Measurements from ENCODE around the gene TM4SF20. TPM values are rescaled to one million over a fixed set of nuclear protein-coding genes. Genes with fewer than 3 reads are reported as not detected.
A peak's percentile ranks its signal among the peaks of the same experiment; 100 is the strongest.
"Not testable (repeated sequence)": the region's sequence is repeated elsewhere in the genome, so short reads cannot be mapped to it uniquely, and the experiment has no call there.

Gene TM4SF20
- total RNA-seq, 1 experiment from 2014 or later: not detected

DNA sequence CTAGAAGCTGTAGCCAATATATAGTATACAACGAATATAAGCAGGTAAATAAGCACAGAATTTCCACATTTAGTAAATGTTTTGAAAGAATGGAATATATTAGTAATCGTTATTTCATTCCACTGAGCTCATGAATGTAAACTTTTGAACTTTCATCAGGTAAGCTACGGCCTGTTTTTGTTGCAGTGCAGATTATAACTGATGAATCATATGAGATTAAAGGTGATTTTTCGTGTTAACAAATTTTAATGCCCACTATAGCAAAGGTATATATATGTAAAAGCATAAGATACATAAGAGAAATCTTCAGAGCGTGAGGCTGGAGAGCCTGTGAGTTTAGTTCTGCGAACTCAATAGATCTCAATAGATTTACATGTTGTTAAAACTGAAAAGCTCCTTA, 7.5 kb upstream of the TM4SF20 start:
- intact Hi-C loops (cut with micrococcal nuclease; ENCODE audit: unreplicated experiment): no loop called here
- no TSS peak for BruUV-seq (replicated peaks)
- no peaks in the 10 kb centered on the region for H3K36me3 ChIP-seq (ENCODE audit: low read depth)
- POLR2A ChIA-PET (ENCODE audit: unreplicated experiment): interaction anchor here (0.6 to 0.9 kb wide), 4 partner anchors 23 to 485 kb away, joined by 3 to 8 read pairs (median 6); partner anchors contain the start of gene DAW1
- peaks cover 5% of the 10 kb centered on the region; the same call in 1 of the 2 replicates for H3K9me3 ChIP-seq (ENCODE audit: insufficient read depth, low read depth)
- peak in 1 of 2 experiments; percentile 69 for DNase-seq
- H3K79me2 ChIP-seq (ENCODE audit: low read depth): no peaks in the 10 kb centered on the region
- H3K4me3 ChIP-seq: no peak overlapping the region; the same call in 1 of the 2 replicates
- H3K4me2 ChIP-seq: peak overlapping the region; percentile 65
- H3K4me1 ChIP-seq (replicated peaks; ENCODE audit: insufficient read depth): peaks cover 54% of the 10 kb centered on the region
- CTCF ChIA-PET: interaction anchor here (1.3 kb wide), 1 partner anchor 20 kb away, joined by 4 read pairs; no protein-coding TSS in a partner anchor
- no peaks in the 10 kb centered on the region for H3K27me3 ChIP-seq (ENCODE audit: insufficient read depth, low read depth)
- peaks cover 28% of the 10 kb centered on the region for H3F3A ChIP-seq (ENCODE audit: insufficient read depth, low read depth)
- H3K9me2 ChIP-seq (ENCODE audit: insufficient read depth): no peaks in the 10 kb centered on the region
- H3K27ac ChIP-seq: peak overlapping the region; percentile 99
- no peaks in the 10 kb centered on the region for H4K20me1 ChIP-seq (ENCODE audit: insufficient read depth)
- peak overlapping the region; percentile 74 for H2AFZ ChIP-seq
- TF ChIP-seq, protein P1, sequence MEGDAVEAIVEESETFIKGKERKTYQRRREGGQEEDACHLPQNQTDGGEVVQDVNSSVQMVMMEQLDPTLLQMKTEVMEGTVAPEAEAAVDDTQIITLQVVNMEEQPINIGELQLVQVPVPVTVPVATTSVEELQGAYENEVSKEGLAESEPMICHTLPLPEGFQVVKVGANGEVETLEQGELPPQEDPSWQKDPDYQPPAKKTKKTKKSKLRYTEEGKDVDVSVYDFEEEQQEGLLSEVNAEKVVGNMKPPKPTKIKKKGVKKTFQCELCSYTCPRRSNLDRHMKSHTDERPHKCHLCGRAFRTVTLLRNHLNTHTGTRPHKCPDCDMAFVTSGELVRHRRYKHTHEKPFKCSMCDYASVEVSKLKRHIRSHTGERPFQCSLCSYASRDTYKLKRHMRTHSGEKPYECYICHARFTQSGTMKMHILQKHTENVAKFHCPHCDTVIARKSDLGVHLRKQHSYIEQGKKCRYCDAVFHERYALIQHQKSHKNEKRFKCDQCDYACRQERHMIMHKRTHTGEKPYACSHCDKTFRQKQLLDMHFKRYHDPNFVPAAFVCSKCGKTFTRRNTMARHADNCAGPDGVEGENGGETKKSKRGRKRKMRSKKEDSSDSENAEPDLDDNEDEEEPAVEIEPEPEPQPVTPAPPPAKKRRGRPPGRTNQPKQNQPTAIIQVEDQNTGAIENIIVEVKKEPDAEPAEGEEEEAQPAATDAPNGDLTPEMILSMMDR (conservative IDR thresholded peaks at IDR 0.05): no peak
- TF ChIP-seq EZH2 (IDR thresholded peaks at IDR 0.05; ENCODE audit: low read depth): no peak

DNA sequence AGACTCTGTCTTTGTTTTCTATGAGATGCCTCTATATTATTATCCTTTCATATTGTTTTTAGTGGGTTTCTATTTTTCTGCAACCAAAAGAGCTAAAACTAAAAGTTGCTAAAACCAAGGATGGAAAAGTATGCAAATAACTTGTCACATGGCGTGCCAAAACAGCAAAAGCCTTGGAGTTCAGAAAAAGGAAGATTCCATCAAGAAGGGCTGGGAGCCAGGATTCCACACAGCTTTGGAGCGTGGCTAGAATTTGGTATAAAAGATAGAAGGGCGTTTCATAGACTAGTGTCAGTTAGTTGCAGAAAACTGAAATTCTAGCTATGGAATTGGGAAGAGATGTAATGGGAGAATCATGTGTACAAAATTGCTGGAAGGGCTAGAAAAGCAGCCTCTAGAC, 4.6 kb upstream of the TM4SF20 start:
- Histone ChIP-seq H3K27me3 (ENCODE audit: insufficient read depth, low read depth) (no peaks in the 10 kb centered on the region), H3K27ac (no peak overlapping the region), H3K4me2 (no peak overlapping the region), H3F3A (ENCODE audit: insufficient read depth, low read depth) (peaks cover 27% of the 10 kb centered on the region), H3K79me2 (ENCODE audit: low read depth) (no peaks in the 10 kb centered on the region), H3K4me3 (no peak overlapping the region), H3K36me3 (ENCODE audit: low read depth) (no peaks in the 10 kb centered on the region), H3K4me1 (replicated peaks; ENCODE audit: insufficient read depth) (peaks cover 41% of the 10 kb centered on the region), H3K9me2 (ENCODE audit: insufficient read depth) (no peaks in the 10 kb centered on the region), H2AFZ (no peak overlapping the region), H4K20me1 (ENCODE audit: insufficient read depth) (no peaks in the 10 kb centered on the region), H3K9me3 (ENCODE audit: insufficient read depth, low read depth) (no peaks in the 10 kb centered on the region)
- DNase-seq: no peak
- intact Hi-C loops (cut with micrococcal nuclease; ENCODE audit: unreplicated experiment): no loop called here
- ChIA-PET CTCF (no interaction called here), POLR2A (ENCODE audit: unreplicated experiment) (no interaction called here)
- no TSS peak for BruUV-seq (replicated peaks)
- TF ChIP-seq EZH2 (IDR thresholded peaks at IDR 0.05; ENCODE audit: low read depth): no peak
- TF ChIP-seq, protein P1 (conservative IDR thresholded peaks at IDR 0.05): no peak

DNA sequence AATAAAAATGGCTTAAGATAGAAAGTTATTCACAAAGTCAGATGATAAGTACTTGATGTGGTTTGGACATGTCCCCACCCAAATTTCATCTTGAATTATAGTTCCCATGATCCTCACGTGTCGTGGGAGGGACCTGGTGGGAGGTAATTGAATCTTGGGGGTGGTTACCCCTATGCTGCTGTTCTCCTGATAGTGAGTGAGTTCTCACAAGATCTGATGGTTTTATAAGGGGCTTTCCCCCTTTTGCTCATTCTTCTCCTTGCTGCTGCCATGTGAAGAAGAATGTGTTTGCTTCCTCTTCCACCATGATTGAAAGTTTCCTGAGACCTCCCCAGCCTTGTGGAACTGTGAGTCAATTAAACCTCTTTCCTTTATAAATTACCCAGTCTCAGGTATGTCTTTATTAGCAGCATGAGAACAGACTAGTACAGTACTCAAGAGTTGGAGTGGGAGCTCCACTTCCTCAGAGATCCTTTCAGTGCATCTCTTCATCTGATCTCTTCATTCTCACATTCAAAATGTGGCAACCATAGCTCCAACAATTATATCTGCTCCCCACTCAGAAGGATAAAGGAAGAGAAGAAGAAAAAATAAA, 3.2 kb upstream of the TM4SF20 start:
- H4K20me1 ChIP-seq (ENCODE audit: insufficient read depth); BruUV-seq (replicated peaks); H3K4me3 ChIP-seq; H3K36me3 ChIP-seq (ENCODE audit: low read depth); H3K9me3 ChIP-seq (ENCODE audit: insufficient read depth, low read depth); intact Hi-C loops (cut with micrococcal nuclease; ENCODE audit: unreplicated experiment); DNase-seq; H3K9me2 ChIP-seq (ENCODE audit: insufficient read depth); H2AFZ ChIP-seq; H3K4me2 ChIP-seq; CTCF ChIA-PET; POLR2A ChIA-PET (ENCODE audit: unreplicated experiment); H3K27me3 ChIP-seq (ENCODE audit: insufficient read depth, low read depth); H3K27ac ChIP-seq; H3K79me2 ChIP-seq (ENCODE audit: low read depth): not testable (repeated sequence)
- Histone ChIP-seq H3F3A (ENCODE audit: insufficient read depth, low read depth) (peaks cover 25% of the 10 kb centered on the region), H3K4me1 (replicated peaks; ENCODE audit: insufficient read depth) (peaks cover 41% of the 10 kb centered on the region)

All from PC-9 (cell line).